IMR-90 (cell line): ENCODE measurements around the gene CYTH1.

Source experiments
- BHLHE40 ChIP-seq: fragments of 150-350 bp; IDR thresholded peaks from 2 replicates; pipeline ENCODE4 v1.6.1; 2016; ENCODE audit warnings: mild to moderate bottlenecking, low read depth, low read length
- CHD1 ChIP-seq: IDR thresholded peaks from 2 replicates; pipeline ENCODE4 v1.6.1; 2012; ENCODE audit warnings: low read depth, low read length, improper control_type of control experiment
- MAFK ChIP-seq: IDR thresholded peaks from 2 replicates; pipeline ENCODE4 v1.6.1; 2012; ENCODE audit warnings: low read depth, low read length, improper control_type of control experiment
- POLR2A ChIP-seq: IDR thresholded peaks from 2 replicates; pipeline ENCODE4 v1.6.1; 2012; ENCODE audit warnings: mild to moderate bottlenecking, low read depth, low read length
- RCOR1 ChIP-seq: IDR thresholded peaks from 2 replicates; pipeline ENCODE4 v1.6.1; 2012; ENCODE audit warnings: mild to moderate bottlenecking, low read length, improper control_type of control experiment; ENCODE audit not compliant: insufficient replicate concordance
- RFX5 ChIP-seq: IDR thresholded peaks from 2 replicates; pipeline ENCODE4 v1.8.0; 2012; ENCODE audit warnings: low read depth, mild to moderate bottlenecking, low read length, moderate library complexity
- TF ChIP-seq, protein P1 (sequence below): conservative IDR thresholded peaks from 2 replicates; pipeline ENCODE4 v1.5.1; 2012; ENCODE audit warnings: mild to moderate bottlenecking, low read depth, low read length, improper control_type of control experiment

DNA sequence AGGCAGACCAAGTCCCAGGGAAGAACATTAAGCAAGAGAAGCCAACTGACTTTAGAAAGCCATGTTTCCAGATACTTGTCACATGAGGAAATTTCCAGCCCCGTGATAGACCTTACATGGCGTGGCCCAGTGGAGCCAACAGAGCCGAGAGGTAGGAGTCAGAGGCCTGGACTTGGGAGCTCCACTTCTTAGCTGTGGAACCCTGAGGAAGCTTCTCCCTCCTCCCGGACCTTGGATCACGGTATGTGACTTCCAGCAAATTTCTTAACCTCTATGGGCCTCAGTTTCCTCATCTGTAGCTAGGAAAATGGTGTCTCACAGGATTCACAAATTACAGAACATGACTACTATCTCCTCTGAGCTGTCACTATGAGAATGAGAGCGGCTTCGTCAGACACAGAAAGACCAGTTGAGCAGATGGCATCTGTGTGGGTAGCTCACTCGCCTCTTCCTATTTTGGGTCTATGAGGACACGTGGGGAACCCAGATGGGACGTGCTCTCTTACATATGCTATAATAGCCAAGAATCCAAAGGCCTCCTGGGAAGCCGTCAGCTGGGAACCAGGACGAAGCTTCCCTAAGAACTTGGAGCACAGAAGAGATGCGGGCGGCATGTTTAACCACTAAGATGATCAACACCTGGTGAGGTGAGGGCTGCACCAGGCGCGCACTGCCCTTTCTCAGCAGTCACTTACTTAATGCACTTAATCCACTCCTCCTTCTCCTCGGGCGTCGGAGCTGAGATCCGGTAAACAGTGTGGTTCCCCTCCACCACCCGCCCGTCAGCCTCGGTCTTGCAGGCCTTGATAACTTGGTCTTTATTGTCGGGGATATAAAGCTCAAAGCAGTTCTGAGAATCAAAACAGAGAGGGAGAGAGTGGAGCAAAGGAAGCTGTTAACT, 102.3 kb downstream of the CYTH1 start:
- TF ChIP-seq RFX5, result no peak
- TF ChIP-seq, protein P1, sequence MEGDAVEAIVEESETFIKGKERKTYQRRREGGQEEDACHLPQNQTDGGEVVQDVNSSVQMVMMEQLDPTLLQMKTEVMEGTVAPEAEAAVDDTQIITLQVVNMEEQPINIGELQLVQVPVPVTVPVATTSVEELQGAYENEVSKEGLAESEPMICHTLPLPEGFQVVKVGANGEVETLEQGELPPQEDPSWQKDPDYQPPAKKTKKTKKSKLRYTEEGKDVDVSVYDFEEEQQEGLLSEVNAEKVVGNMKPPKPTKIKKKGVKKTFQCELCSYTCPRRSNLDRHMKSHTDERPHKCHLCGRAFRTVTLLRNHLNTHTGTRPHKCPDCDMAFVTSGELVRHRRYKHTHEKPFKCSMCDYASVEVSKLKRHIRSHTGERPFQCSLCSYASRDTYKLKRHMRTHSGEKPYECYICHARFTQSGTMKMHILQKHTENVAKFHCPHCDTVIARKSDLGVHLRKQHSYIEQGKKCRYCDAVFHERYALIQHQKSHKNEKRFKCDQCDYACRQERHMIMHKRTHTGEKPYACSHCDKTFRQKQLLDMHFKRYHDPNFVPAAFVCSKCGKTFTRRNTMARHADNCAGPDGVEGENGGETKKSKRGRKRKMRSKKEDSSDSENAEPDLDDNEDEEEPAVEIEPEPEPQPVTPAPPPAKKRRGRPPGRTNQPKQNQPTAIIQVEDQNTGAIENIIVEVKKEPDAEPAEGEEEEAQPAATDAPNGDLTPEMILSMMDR, result no peak
- TF ChIP-seq POLR2A, result no peak
- no peak for TF ChIP-seq MAFK
- TF ChIP-seq RCOR1, result no peak
- no peak for TF ChIP-seq BHLHE40
- TF ChIP-seq CHD1, result no peak
